Neuron (in vitro differentiated cells): ENCODE results near the gene ZDHHC7.

Experiments
- H2AFZ ChIP-seq: one replicate; pipeline ENCODE4 v1.6.1; 2013; ENCODE audit warnings: low read depth, mild to moderate bottlenecking, inconsistent platforms, low read length, moderate library complexity
- H3K27me3 ChIP-seq: one replicate; pipeline ENCODE4 v1.6.1; 2013; ENCODE audit warnings: low read length; ENCODE audit not compliant: insufficient read depth
- H3K36me3 ChIP-seq: one replicate; pipeline ENCODE4 v1.6.1; 2013; ENCODE audit warnings: low read length; ENCODE audit not compliant: insufficient read depth
- H3K4me1 ChIP-seq: one replicate; pipeline ENCODE4 v1.6.1; 2013; ENCODE audit warnings: low read length; ENCODE audit not compliant: insufficient read depth
- H3K4me3 ChIP-seq: 2 replicates; pipeline ENCODE4 v1.5.1; 2013; ENCODE audit warnings: mild to moderate bottlenecking, low read length, moderate library complexity
- H3K9me3 ChIP-seq: one replicate; pipeline ENCODE4 v1.6.1; 2013; ENCODE audit warnings: low read length

Gene ZDHHC7

GRCh38 chr16:84990782-84991181 is 20.6 kb downstream of the ZDHHC7 start:
- no peaks in the 10 kb centered on the region for H3K4me1 ChIP-seq
- H3K27me3 ChIP-seq: no peaks in the 10 kb centered on the region
- no peaks in the 10 kb centered on the region for H3K9me3 ChIP-seq
- H3K4me3 ChIP-seq: no peak overlapping the region
- H3K36me3 ChIP-seq: peaks cover 76% of the 10 kb centered on the region
- H2AFZ ChIP-seq: no peak overlapping the region

GRCh38 chr16:84989749-84990620 is 21.4 kb downstream of the ZDHHC7 start:
- Histone ChIP-seq H3K36me3 (peaks cover 71% of the 10 kb centered on the region), H3K4me1 (no peaks in the 10 kb centered on the region), H3K27me3 (no peaks in the 10 kb centered on the region), H3K9me3 (no peaks in the 10 kb centered on the region), H2AFZ (no peak overlapping the region), H3K4me3 (no peak overlapping the region)

DNA sequence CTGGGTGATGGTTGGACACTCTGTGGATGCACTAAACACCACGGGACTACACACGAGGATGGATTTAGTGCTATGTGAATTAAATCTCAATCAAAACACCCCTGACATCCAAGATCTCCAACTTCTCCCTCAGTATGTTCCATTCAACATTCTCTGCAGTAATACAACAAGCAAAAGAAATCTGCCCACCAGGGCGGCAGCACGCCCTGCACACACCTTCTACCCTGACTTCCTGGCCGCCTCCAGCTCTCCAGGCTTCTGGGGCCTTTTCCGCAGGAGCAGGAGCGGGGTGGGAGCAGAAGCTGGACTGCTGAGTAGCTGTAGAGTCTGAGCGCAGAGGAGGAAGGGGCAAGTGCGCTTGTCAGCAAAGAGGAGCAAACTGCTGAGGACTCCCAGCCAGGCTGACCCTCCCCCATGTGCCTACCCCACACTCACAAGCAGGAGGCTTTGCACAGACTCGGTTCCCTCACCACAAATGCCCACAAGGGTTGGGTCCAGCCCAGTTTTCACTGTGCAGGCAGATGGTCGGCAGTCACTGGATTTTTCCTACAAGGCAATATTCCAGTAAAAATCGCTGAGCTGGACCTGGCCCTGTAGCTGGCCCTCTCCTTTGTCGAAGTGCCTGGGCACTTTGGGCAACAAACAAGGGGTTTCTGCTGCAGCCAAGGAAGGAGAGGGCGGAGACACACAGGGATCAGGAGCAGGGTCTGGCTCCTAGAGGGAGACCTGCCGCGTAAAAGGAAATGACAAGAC is 22.8 kb downstream of the ZDHHC7 start:
- Histone ChIP-seq H3K4me1 (no peaks in the 10 kb centered on the region), H3K4me3 (no peak overlapping the region), H3K9me3 (no peaks in the 10 kb centered on the region), H2AFZ (no peak overlapping the region), H3K36me3 (peaks cover 63% of the 10 kb centered on the region), H3K27me3 (no peaks in the 10 kb centered on the region)

- H3K4me3 ChIP-seq: no peak overlapping the region
Measured at GRCh38 chr16:84986879-84987278, 24.5 kb downstream of the ZDHHC7 start.

GRCh38 chr16:84986102-84986501 is 25.2 kb downstream of the ZDHHC7 start:
- no peak overlapping the region for H3K4me3 ChIP-seq
- no peaks in the 10 kb centered on the region for H3K4me1 ChIP-seq
- peaks cover 64% of the 10 kb centered on the region for H3K36me3 ChIP-seq
- H3K9me3 ChIP-seq: no peaks in the 10 kb centered on the region
- H2AFZ ChIP-seq: no peak overlapping the region
- no peaks in the 10 kb centered on the region for H3K27me3 ChIP-seq

More at GRCh38 chr16:84986879-84987278, 24.5 kb downstream of the ZDHHC7 start:
- Histone ChIP-seq H3K4me1 (no peaks in the 10 kb centered on the region), H3K27me3 (no peaks in the 10 kb centered on the region), H2AFZ (no peak overlapping the region), H3K9me3 (no peaks in the 10 kb centered on the region), H3K36me3 (peaks cover 57% of the 10 kb centered on the region)

GRCh38 chr16:84985079-84986065 is 26.0 kb downstream of the ZDHHC7 start:
- Histone ChIP-seq H3K4me3 (no peak overlapping the region), H3K4me1 (no peaks in the 10 kb centered on the region), H3K9me3 (no peaks in the 10 kb centered on the region), H2AFZ (no peak overlapping the region), H3K36me3 (peaks cover 63% of the 10 kb centered on the region), H3K27me3 (no peaks in the 10 kb centered on the region)

- Histone ChIP-seq H2AFZ (no peak overlapping the region), H3K4me1 (no peaks in the 10 kb centered on the region), H3K9me3 (no peaks in the 10 kb centered on the region), H3K36me3 (peaks cover 42% of the 10 kb centered on the region), H3K4me3 (no peak overlapping the region), H3K27me3 (no peaks in the 10 kb centered on the region)
Measured at GRCh38 chr16:84982434-84982833, 28.9 kb downstream of the ZDHHC7 start.

GRCh38 chr16:84979516-84979915 is 31.8 kb downstream of the ZDHHC7 start:
- peaks cover 50% of the 10 kb centered on the region for H3K36me3 ChIP-seq
- H3K4me1 ChIP-seq: no peaks in the 10 kb centered on the region
- H3K27me3 ChIP-seq: no peaks in the 10 kb centered on the region
- no peaks in the 10 kb centered on the region for H3K9me3 ChIP-seq
- no peak overlapping the region for H2AFZ ChIP-seq
- no peak overlapping the region for H3K4me3 ChIP-seq

GRCh38 chr16:84976644-84977400 is 34.5 kb downstream of the ZDHHC7 start:
- no peaks in the 10 kb centered on the region for H3K4me1 ChIP-seq
- no peaks in the 10 kb centered on the region for H3K9me3 ChIP-seq
- H3K36me3 ChIP-seq: peaks cover 51% of the 10 kb centered on the region
- no peaks in the 10 kb centered on the region for H3K27me3 ChIP-seq
- no peak overlapping the region for H3K4me3 ChIP-seq
- no peak overlapping the region for H2AFZ ChIP-seq

DNA sequence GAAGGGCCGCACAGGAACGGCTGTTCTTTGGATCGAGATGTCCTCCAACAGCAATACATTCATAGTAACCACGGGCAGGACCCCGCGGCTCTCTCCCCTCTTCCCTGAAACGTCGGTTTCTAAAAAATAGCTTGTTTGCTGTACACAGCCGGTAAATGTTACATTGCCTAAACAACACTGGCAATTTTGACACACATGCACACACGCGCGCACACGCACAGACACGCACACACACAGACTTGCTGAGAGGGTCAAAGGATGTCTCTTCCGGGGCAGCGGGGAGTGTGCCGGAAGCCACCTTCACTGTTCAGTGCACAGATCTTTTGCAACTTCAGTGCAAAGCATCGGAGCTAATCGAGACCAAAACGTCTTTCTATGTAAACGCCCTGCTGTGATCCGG is 35.8 kb downstream of the ZDHHC7 start:
- peaks cover 39% of the 10 kb centered on the region for H3K36me3 ChIP-seq
- H3K27me3 ChIP-seq: no peaks in the 10 kb centered on the region
- H2AFZ ChIP-seq: no peak overlapping the region

GRCh38 chr16:84975066-84975465 is 36.3 kb downstream of the ZDHHC7 start:
- Histone ChIP-seq H3K4me1 (no peaks in the 10 kb centered on the region), H2AFZ (no peak overlapping the region), H3K9me3 (no peaks in the 10 kb centered on the region), H3K4me3 (no peak overlapping the region), H3K36me3 (peaks cover 39% of the 10 kb centered on the region), H3K27me3 (no peaks in the 10 kb centered on the region)

More for the DNA sequence above, 35.8 kb downstream of the ZDHHC7 start:
- H3K9me3 ChIP-seq: no peaks in the 10 kb centered on the region
- H3K4me1 ChIP-seq: no peaks in the 10 kb centered on the region
- H3K4me3 ChIP-seq: no peak overlapping the region
